Astrocyte (in vitro differentiated cells and primary cell): Measurements from ENCODE around the gene ALDH3B2. TPM values are rescaled to one million over a fixed set of nuclear protein-coding genes. Genes with fewer than 3 reads are reported as not detected.
A peak's percentile ranks its signal among the peaks of the same experiment; 100 is the strongest.

Experiments
- DNase-seq: peaks from one replicate; pipeline ENCODE4 v3.0.0-alpha.2; 2010; ENCODE audit warnings: low read depth
- FAIRE-seq: peaks from 2 replicates; lab custom pipeline; 2011; peaks lifted over from hg19 to GRCh38; lab: Jason Lieb, UNC
- H2AFZ ChIP-seq: 2 replicates; pipeline ENCODE4 v1.6.0; 2012; ENCODE audit warnings: low read depth, low read length, inconsistent platforms
- H3K27ac ChIP-seq: 2 replicates; pipeline ENCODE4 v1.5.1; 2011; ENCODE audit warnings: low read depth, low read length, inconsistent platforms
- H3K27me3 ChIP-seq: 2 replicates; pipeline ENCODE4 v1.6.0; 2011; ENCODE audit warnings: low read length, inconsistent platforms; ENCODE audit not compliant: insufficient read depth
- H3K36me3 ChIP-seq: 2 replicates; pipeline ENCODE4 v1.5.1; 2011; ENCODE audit warnings: low read length, inconsistent platforms; ENCODE audit not compliant: insufficient read depth
- H3K4me1 ChIP-seq: 2 replicates; pipeline ENCODE4 v1.5.1; 2011; ENCODE audit warnings: low read length, inconsistent platforms; ENCODE audit not compliant: insufficient read depth
- H3K4me2 ChIP-seq: 2 replicates; pipeline ENCODE4 v1.6.0; 2012; ENCODE audit warnings: low read length, inconsistent platforms
- H3K4me3 ChIP-seq: 2 replicates; pipeline ENCODE4 v1.5.1; 2011; ENCODE audit warnings: low read depth, mild to moderate bottlenecking, low read length, inconsistent platforms; ENCODE audit not compliant: insufficient read depth
- H3K79me2 ChIP-seq: 2 replicates; pipeline ENCODE4 v1.6.0; 2012; ENCODE audit warnings: mild to moderate bottlenecking, low read length, inconsistent platforms; ENCODE audit not compliant: insufficient read depth
- H3K9ac ChIP-seq: 2 replicates; pipeline ENCODE4 v1.6.0; 2012; ENCODE audit warnings: mild to moderate bottlenecking, low read length, inconsistent platforms
- H3K9me3 ChIP-seq: 2 replicates; pipeline ENCODE4 v1.5.1; 2012; ENCODE audit warnings: low read depth, mild to moderate bottlenecking, low read length, inconsistent platforms; ENCODE audit not compliant: insufficient read depth
- H4K20me1 ChIP-seq: 2 replicates; pipeline ENCODE4 v1.6.0; 2012; ENCODE audit warnings: low read length, inconsistent platforms; ENCODE audit not compliant: insufficient read depth
- H3K27ac Mint-ChIP-seq: one replicate; pipeline ENCODE4 v1.8.0; 2021; ENCODE audit warnings: mild to moderate bottlenecking, mixed read lengths; ENCODE audit not compliant: unreplicated experiment
- H3K27me3 Mint-ChIP-seq: one replicate; pipeline ENCODE4 v1.8.0; 2021; ENCODE audit warnings: low read depth, mixed read lengths; ENCODE audit not compliant: unreplicated experiment
- H3K36me3 Mint-ChIP-seq: one replicate; pipeline ENCODE4 v1.8.0; 2021; ENCODE audit warnings: low read depth, mixed read lengths; ENCODE audit not compliant: unreplicated experiment
- H3K4me1 Mint-ChIP-seq: one replicate; pipeline ENCODE4 v1.8.0; 2021; ENCODE audit warnings: low read depth, mixed read lengths; ENCODE audit not compliant: unreplicated experiment
- H3K4me3 Mint-ChIP-seq: one replicate; pipeline ENCODE4 v1.8.0; 2021; ENCODE audit warnings: mild to moderate bottlenecking, moderate library complexity, mixed read lengths; ENCODE audit not compliant: unreplicated experiment
- H3K9me3 Mint-ChIP-seq: one replicate; pipeline ENCODE4 v1.8.0; 2021; ENCODE audit warnings: mild to moderate bottlenecking, mixed read lengths; ENCODE audit not compliant: unreplicated experiment
- CTCF ChIP-seq: IDR thresholded peaks from 2 replicates; pipeline ENCODE4 v1.5.1; 2011; ENCODE audit warnings: low read depth, mild to moderate bottlenecking, inconsistent platforms, low read length, moderate library complexity; ENCODE audit not compliant: insufficient read depth
- EZH2 ChIP-seq: IDR thresholded peaks from 2 replicates; pipeline ENCODE4 v1.6.1; 2012; ENCODE audit warnings: mild to moderate bottlenecking, low read length, inconsistent platforms; ENCODE audit not compliant: insufficient read depth
- total RNA-seq: library from RNA; stranded (reverse); gene quantifications from 2 replicates; pipeline ENCODE4 v1.2.1, GENCODE V29; 2021

ALDH3B2 gene
- total RNA-seq, 1 donor from 2014 or later: not detected

- DNase-seq (no peak), FAIRE-seq (no peak)
- Mint-ChIP-seq H3K4me3 (no peak overlapping the region), H3K36me3 (peaks cover 3% of the 10 kb centered on the region), H3K9me3 (no peaks in the 10 kb centered on the region), H3K4me1 (no peaks in the 10 kb centered on the region), H3K27ac (no peak overlapping the region), H3K27me3 (peaks cover 8% of the 10 kb centered on the region)
- H3K4me3 ChIP-seq: no peak overlapping the region
- peaks cover 8% of the 10 kb centered on the region for H3K4me1 ChIP-seq
- H3K4me2 ChIP-seq: no peak overlapping the region
- H4K20me1 ChIP-seq: no peaks in the 10 kb centered on the region
- no peaks in the 10 kb centered on the region for H3K27me3 ChIP-seq
- TF ChIP-seq CTCF (no peak), EZH2 (no peak)
- no peak overlapping the region for H2AFZ ChIP-seq
- H3K79me2 ChIP-seq: no peaks in the 10 kb centered on the region
- no peaks in the 10 kb centered on the region for H3K9me3 ChIP-seq
- no peak overlapping the region for H3K27ac ChIP-seq
- no peaks in the 10 kb centered on the region for H3K36me3 ChIP-seq
- no peak overlapping the region for H3K9ac ChIP-seq
Observed at GRCh38 chr11:67631411-67631810, 43.0 kb downstream of the ALDH3B2 start.

- Histone ChIP-seq H3K79me2 (no peaks in the 10 kb centered on the region), H3K36me3 (no peaks in the 10 kb centered on the region), H4K20me1 (no peaks in the 10 kb centered on the region), H3K4me2 (peak overlapping the region; percentile 96), H3K4me1 (peaks cover 8% of the 10 kb centered on the region), H3K27me3 (no peaks in the 10 kb centered on the region), H2AFZ (peak overlapping the region; percentile 98), H3K4me3 (peak overlapping the region; percentile 71), H3K9ac (peak overlapping the region; percentile 71), H3K9me3 (no peaks in the 10 kb centered on the region), H3K27ac (no peak overlapping the region)
- Mint-ChIP-seq H3K27me3 (peaks cover 8% of the 10 kb centered on the region), H3K27ac (peak overlapping the region; percentile 89), H3K4me3 (peak overlapping the region; percentile 88), H3K4me1 (no peaks in the 10 kb centered on the region), H3K9me3 (no peaks in the 10 kb centered on the region), H3K36me3 (peaks cover 3% of the 10 kb centered on the region)
- FAIRE-seq: no peak
- DNase-seq: no peak
- TF ChIP-seq CTCF (no peak), EZH2 (no peak)
Observed at GRCh38 chr11:67630943-67631331, 43.5 kb downstream of the ALDH3B2 start.

DNA sequence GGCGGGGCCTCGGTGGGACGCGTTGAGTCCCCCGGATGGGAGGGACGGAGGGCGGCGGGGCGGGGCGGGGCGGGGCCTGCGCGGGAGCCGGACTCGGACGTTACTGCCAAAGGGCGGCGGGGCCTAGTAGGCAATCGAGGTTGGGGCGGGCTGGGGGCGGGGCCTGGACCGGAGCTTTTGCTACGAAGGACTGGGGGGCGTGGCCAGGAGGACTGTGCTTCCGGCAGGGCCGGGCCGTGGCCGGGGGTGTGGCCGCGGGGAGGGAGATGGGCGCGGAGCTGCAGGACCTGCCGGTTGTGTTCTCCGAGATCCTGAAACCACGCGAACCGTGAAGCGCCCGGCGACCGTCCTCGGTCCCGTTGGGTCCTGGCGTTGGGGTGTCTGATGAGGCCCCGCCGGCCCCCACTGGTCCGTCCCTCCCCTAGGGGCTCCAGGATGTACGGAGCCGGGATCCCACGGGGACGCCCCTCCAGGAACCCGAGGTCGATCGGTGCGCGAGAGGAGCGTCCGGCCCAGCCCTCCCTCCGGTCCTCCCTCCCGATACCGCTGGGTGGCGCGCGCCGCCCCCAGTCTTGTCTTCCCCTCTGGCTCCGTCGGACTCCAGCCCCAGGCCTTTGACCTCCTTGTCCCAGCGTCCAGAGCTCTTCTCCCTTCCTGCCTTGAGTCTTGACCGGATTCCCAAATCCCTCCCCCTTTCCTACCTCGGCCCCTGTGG, 44.0 kb downstream of the ALDH3B2 start:
- Histone ChIP-seq H3K79me2 (no peaks in the 10 kb centered on the region), H3K9me3 (no peaks in the 10 kb centered on the region), H3K27ac (peak overlapping the region; percentile 60), H3K9ac (peak overlapping the region; percentile 71), H4K20me1 (no peaks in the 10 kb centered on the region), H3K4me2 (peak overlapping the region; percentile 96), H3K4me1 (peaks cover 8% of the 10 kb centered on the region), H3K36me3 (no peaks in the 10 kb centered on the region), H3K4me3 (peak overlapping the region; percentile 71), H3K27me3 (no peaks in the 10 kb centered on the region), H2AFZ (peak overlapping the region; percentile 98)
- Mint-ChIP-seq H3K4me3 (peak overlapping the region; percentile 88), H3K9me3 (no peaks in the 10 kb centered on the region), H3K4me1 (no peaks in the 10 kb centered on the region), H3K36me3 (peaks cover 5% of the 10 kb centered on the region), H3K27me3 (peaks cover 5% of the 10 kb centered on the region), H3K27ac (peak overlapping the region; percentile 89)
- DNase-seq (peak; percentile 82), FAIRE-seq (no peak)
- TF ChIP-seq EZH2: no peak
- peak; percentile 36 for TF ChIP-seq CTCF
